Neural cell (in vitro differentiated cells): ENCODE measurements around the gene EVI2A. TPM values are rescaled to one million over a fixed set of nuclear protein-coding genes. Genes with fewer than 3 reads are reported as not detected.

ENCODE experiments used
- H2AFZ ChIP-seq: fragments of 200-600, 300-800 bp; sonication (generic), shearing (Covaris generic); 2 replicates; pipeline ENCODE4 v1.6.0; 2014; ENCODE audit warnings: low read depth, mild to moderate bottlenecking, antibody characterized with exemption, low read length, moderate library complexity
- H3F3A ChIP-seq: fragments of 200-600 bp; shearing (Covaris generic); 2 replicates; pipeline ENCODE4 v1.6.1; 2016; ENCODE audit warnings: mild to moderate bottlenecking, moderate library complexity, mixed read lengths, antibody characterized with exemption, low read length; ENCODE audit not compliant: insufficient read depth, poor library complexity, severe bottlenecking
- H3K27ac ChIP-seq: fragments of 200-600, 300-800 bp; sonication (generic), shearing (Covaris generic); 2 replicates; pipeline ENCODE4 v1.5.1; 2014; ENCODE audit warnings: mild to moderate bottlenecking, low read length, moderate library complexity
- H3K27me3 ChIP-seq: fragments of 300-800, 200-600 bp; sonication (generic), shearing (Covaris generic); 2 replicates; pipeline ENCODE4 v1.6.0; 2014; ENCODE audit warnings: mild to moderate bottlenecking, low read depth, low read length, moderate library complexity; ENCODE audit not compliant: insufficient read depth
- H3K36me3 ChIP-seq: fragments of 300-800, 200-600 bp; sonication (generic), shearing (Covaris generic); 2 replicates; pipeline ENCODE4 v1.5.1; 2014; ENCODE audit warnings: mild to moderate bottlenecking, antibody characterized with exemption, low read length, moderate library complexity; ENCODE audit not compliant: insufficient read depth
- H3K4me2 ChIP-seq: fragments of 300-800, 200-600 bp; sonication (generic), shearing (Covaris generic); 2 replicates; pipeline ENCODE4 v1.6.0; 2014; ENCODE audit warnings: mild to moderate bottlenecking, low read length
- H3K4me3 ChIP-seq: fragments of 300-800, 200-600 bp; sonication (generic), shearing (Covaris generic); 2 replicates; pipeline ENCODE4 v1.5.1; 2014; ENCODE audit warnings: mild to moderate bottlenecking, low read length, moderate library complexity
- H3K79me2 ChIP-seq: fragments of 200-600 bp; shearing (Covaris generic); replicated peaks from 2 replicates; pipeline ENCODE4 v1.6.0; 2014; ENCODE audit warnings: mild to moderate bottlenecking, low read length, moderate library complexity; ENCODE audit not compliant: insufficient read depth
- H3K9ac ChIP-seq: fragments of 300-800, 200-600 bp; sonication (generic), shearing (Covaris generic); 2 replicates; pipeline ENCODE4 v1.6.1; 2016; ENCODE audit warnings: mild to moderate bottlenecking, low read length, mixed read lengths
- H3K9me2 ChIP-seq: fragments of 200-600 bp; shearing (Covaris generic); 2 replicates; pipeline ENCODE4 v1.6.1; 2016; ENCODE audit warnings: mild to moderate bottlenecking, low read length, mixed read lengths; ENCODE audit not compliant: insufficient read depth
- H3K9me3 ChIP-seq: fragments of 200-600, 300-800 bp; sonication (generic), shearing (Covaris generic); 2 replicates; pipeline ENCODE4 v1.6.1; 2016; ENCODE audit warnings: mild to moderate bottlenecking, mixed run types, low read length, moderate library complexity, mixed read lengths
- H4K20me1 ChIP-seq: fragments of 200-600 bp; shearing (Covaris generic); 2 replicates; pipeline ENCODE4 v1.6.1; 2016; ENCODE audit warnings: mild to moderate bottlenecking, mixed run types; ENCODE audit not compliant: insufficient read depth
- EP300 ChIP-seq: fragments of 450-650 bp; conservative IDR thresholded peaks from 2 replicates; pipeline ENCODE4 v1.6.1; 2014; ENCODE audit warnings: antibody characterized with exemption, mild to moderate bottlenecking, moderate library complexity; ENCODE audit not compliant: poor library complexity, severe bottlenecking
- EZH2 ChIP-seq: fragments of 200-600, 300-800 bp; shearing (Covaris generic), sonication (generic); IDR thresholded peaks from 2 replicates; pipeline ENCODE4 v1.6.1; 2014; ENCODE audit warnings: antibody characterized with exemption, low read length, borderline replicate concordance, mild to moderate bottlenecking; ENCODE audit not compliant: insufficient read depth, poor library complexity, severe bottlenecking
- MXI1 ChIP-seq: fragments of 450-650 bp; conservative IDR thresholded peaks from 2 replicates; pipeline ENCODE4 v1.6.1; 2014; ENCODE audit warnings: antibody characterized with exemption, mild to moderate bottlenecking; ENCODE audit not compliant: poor library complexity, severe bottlenecking
- POLR2AphosphoS5 ChIP-seq: IDR thresholded peaks from 2 replicates; pipeline ENCODE4 v1.6.1; 2012
- RAD21 ChIP-seq: fragments of 450-650 bp; conservative IDR thresholded peaks from 2 replicates; pipeline ENCODE4 v1.6.1; 2014; ENCODE audit warnings: antibody characterized with exemption, mild to moderate bottlenecking, moderate library complexity
- SMC3 ChIP-seq: fragments of 450-650 bp; conservative IDR thresholded peaks from 2 replicates; pipeline ENCODE4 v1.6.1; 2014; ENCODE audit warnings: antibody characterized with exemption, mild to moderate bottlenecking, moderate library complexity; ENCODE audit not compliant: poor library complexity
- TAF1 ChIP-seq: IDR thresholded peaks from 2 replicates; pipeline ENCODE4 v1.6.1; 2012; ENCODE audit warnings: low read depth
- polyA plus RNA-seq: library from polyadenylated mRNA; depleted of rRNA; stranded (reverse); fragments of >200 nt; gene quantifications from 2 replicates; pipeline ENCODE4 v1.2.3, GENCODE V29; 2014
- TF ChIP-seq, protein P1 (sequence below): IDR thresholded peaks from 2 replicates; pipeline ENCODE4 v1.6.1; 2012; ENCODE audit warnings: borderline replicate concordance
- TF ChIP-seq, protein P2 (sequence below): fragments of 450-650 bp; IDR thresholded peaks from 2 replicates; pipeline ENCODE4 v1.5.1; 2014; ENCODE audit warnings: antibody characterized with exemption, mild to moderate bottlenecking, moderate library complexity; ENCODE audit not compliant: poor library complexity, severe bottlenecking

Gene EVI2A
- polyA plus RNA-seq, 1 donor from 2014 or later = not detected

DNA sequence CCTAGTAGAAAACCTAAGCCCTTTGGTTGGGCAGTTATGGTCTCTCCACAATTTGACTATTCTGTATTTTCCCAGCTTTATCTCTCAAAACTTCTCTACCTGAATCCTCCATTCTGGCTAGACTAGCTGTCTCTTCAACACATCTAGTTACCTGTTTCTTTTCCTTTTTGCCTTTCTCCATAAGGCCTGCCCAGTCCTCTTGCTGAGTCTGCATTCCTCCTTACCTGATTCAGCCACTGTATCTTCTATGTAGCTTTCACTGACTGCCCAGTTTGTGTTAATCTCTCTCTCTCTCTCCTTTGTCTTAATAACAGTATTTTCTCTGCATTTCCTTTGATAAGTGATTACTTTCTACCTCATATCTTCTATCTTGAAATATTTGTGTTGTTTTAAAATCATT lies 2.1 kb upstream of the EVI2A start:
- Histone ChIP-seq H4K20me1 (no peaks in the 10 kb centered on the region), H3K9me2 (no peaks in the 10 kb centered on the region), H3K9ac (no peak overlapping the region), H3K9me3 (no peaks in the 10 kb centered on the region), H3K27ac (no peak overlapping the region), H3K4me2 (no peak overlapping the region), H3K36me3 (peaks cover 8% of the 10 kb centered on the region), H3K27me3 (no peaks in the 10 kb centered on the region), H3K4me3 (no peak overlapping the region), H3F3A (no peaks in the 10 kb centered on the region), H2AFZ (no peak overlapping the region), H3K79me2 (no peaks in the 10 kb centered on the region)
- TF ChIP-seq, protein P1, sequence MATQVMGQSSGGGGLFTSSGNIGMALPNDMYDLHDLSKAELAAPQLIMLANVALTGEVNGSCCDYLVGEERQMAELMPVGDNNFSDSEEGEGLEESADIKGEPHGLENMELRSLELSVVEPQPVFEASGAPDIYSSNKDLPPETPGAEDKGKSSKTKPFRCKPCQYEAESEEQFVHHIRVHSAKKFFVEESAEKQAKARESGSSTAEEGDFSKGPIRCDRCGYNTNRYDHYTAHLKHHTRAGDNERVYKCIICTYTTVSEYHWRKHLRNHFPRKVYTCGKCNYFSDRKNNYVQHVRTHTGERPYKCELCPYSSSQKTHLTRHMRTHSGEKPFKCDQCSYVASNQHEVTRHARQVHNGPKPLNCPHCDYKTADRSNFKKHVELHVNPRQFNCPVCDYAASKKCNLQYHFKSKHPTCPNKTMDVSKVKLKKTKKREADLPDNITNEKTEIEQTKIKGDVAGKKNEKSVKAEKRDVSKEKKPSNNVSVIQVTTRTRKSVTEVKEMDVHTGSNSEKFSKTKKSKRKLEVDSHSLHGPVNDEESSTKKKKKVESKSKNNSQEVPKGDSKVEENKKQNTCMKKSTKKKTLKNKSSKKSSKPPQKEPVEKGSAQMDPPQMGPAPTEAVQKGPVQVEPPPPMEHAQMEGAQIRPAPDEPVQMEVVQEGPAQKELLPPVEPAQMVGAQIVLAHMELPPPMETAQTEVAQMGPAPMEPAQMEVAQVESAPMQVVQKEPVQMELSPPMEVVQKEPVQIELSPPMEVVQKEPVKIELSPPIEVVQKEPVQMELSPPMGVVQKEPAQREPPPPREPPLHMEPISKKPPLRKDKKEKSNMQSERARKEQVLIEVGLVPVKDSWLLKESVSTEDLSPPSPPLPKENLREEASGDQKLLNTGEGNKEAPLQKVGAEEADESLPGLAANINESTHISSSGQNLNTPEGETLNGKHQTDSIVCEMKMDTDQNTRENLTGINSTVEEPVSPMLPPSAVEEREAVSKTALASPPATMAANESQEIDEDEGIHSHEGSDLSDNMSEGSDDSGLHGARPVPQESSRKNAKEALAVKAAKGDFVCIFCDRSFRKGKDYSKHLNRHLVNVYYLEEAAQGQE = no peak
- TF ChIP-seq TAF1 (no peak), SMC3 (no peak), POLR2AphosphoS5 (no peak), EZH2 (no peak), EP300 (no peak), RAD21 (no peak), MXI1 (no peak)
- TF ChIP-seq, protein P2, sequence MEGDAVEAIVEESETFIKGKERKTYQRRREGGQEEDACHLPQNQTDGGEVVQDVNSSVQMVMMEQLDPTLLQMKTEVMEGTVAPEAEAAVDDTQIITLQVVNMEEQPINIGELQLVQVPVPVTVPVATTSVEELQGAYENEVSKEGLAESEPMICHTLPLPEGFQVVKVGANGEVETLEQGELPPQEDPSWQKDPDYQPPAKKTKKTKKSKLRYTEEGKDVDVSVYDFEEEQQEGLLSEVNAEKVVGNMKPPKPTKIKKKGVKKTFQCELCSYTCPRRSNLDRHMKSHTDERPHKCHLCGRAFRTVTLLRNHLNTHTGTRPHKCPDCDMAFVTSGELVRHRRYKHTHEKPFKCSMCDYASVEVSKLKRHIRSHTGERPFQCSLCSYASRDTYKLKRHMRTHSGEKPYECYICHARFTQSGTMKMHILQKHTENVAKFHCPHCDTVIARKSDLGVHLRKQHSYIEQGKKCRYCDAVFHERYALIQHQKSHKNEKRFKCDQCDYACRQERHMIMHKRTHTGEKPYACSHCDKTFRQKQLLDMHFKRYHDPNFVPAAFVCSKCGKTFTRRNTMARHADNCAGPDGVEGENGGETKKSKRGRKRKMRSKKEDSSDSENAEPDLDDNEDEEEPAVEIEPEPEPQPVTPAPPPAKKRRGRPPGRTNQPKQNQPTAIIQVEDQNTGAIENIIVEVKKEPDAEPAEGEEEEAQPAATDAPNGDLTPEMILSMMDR = no peak

DNA sequence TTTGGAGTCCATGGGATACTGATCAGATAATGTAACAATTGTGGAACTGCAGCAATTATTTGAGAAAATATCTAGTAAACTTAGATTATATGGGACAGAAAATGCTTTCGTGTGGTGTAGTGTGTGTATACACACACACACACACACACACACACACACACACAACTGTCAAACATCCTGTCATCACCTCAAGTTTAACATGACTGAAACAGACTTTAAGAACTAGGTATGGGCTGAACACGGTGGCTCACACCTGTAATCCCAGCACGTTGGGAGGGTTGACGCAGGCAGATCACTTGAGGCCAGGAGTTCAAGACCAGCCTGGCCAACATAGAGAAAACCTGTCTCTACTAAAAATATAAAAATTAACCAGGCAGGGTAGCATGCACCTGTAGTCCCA lies 544 bp upstream of the EVI2A start:
- Histone ChIP-seq H3K4me2 (no peak overlapping the region), H2AFZ (no peak overlapping the region), H3K27ac (no peak overlapping the region), H3K9ac (no peak overlapping the region), H3K27me3 (no peaks in the 10 kb centered on the region), H3K4me3 (no peak overlapping the region), H3F3A (no peaks in the 10 kb centered on the region), H3K9me3 (no peaks in the 10 kb centered on the region), H3K79me2 (no peaks in the 10 kb centered on the region), H3K9me2 (no peaks in the 10 kb centered on the region), H4K20me1 (no peaks in the 10 kb centered on the region), H3K36me3 (peaks cover 8% of the 10 kb centered on the region)
- TF ChIP-seq EP300 = no peak
- TF ChIP-seq, protein P1 = no peak
- TF ChIP-seq, protein P2 = no peak
- TF ChIP-seq TAF1 = no peak
